PC-3 (cell line): ENCODE data around the gene TEFM. TPM values are rescaled to one million over a fixed set of nuclear protein-coding genes. Genes with fewer than 3 reads are reported as not detected.

Experiments
- ATAC-seq: fragments of 200-7000 bp; cut with Tn5 transposase; 2 replicates; pipeline ENCODE4 v1.9.1; 2020; ENCODE audit warnings: mild to moderate bottlenecking, moderate library complexity
- BruUV-seq: library from RNA; stranded (reverse); fragments of 400-500 nt; replicated peaks from 2 replicates; lab custom pipeline; 2021; lab: Mats Ljungman, UMichigan
- CTCF ChIA-PET: fragments of 300-600 bp; sonication (Branson Sonifier 250); formaldehyde crosslinking; loops from one replicate; lab custom pipeline; 2022; ENCODE audit warnings: antibody characterized with exemption; lab: Charles Lee
- POLR2A ChIA-PET: fragments of 300-600 bp; sonication (Branson Sonifier 250); formaldehyde crosslinking; loops from one replicate; lab custom pipeline; 2022; ENCODE audit warnings: antibody characterized with exemption; ENCODE audit not compliant: unreplicated experiment; lab: Charles Lee
- DNase-seq: peaks from one replicate; pipeline ENCODE4 v3.0.0-alpha.2; 2015
- H2AFZ ChIP-seq: fragments of 300-600 bp; sonication (generic); 2 replicates; pipeline ENCODE4 v1.6.0; 2016; ENCODE audit warnings: antibody characterized with exemption, low read length
- H3F3A ChIP-seq: fragments of 300-600 bp; sonication (generic); one replicate; pipeline ENCODE4 v1.6.0; 2017; ENCODE audit warnings: antibody characterized with exemption, low read length, control low read depth, mild to moderate bottlenecking; ENCODE audit not compliant: unreplicated experiment
- H3K27ac ChIP-seq: fragments of 300-600 bp; sonication (generic); 2 replicates; pipeline ENCODE4 v1.5.1; 2016; ENCODE audit warnings: mild to moderate bottlenecking, low read length
- H3K27me3 ChIP-seq: fragments of 300-600 bp; sonication (generic); 2 replicates; pipeline ENCODE4 v1.6.1; 2016; ENCODE audit warnings: low read length, mixed read lengths
- H3K36me3 ChIP-seq: fragments of 300-600 bp; sonication (generic); 2 replicates; pipeline ENCODE4 v1.6.1; 2016; ENCODE audit warnings: low read depth, mixed run types, low read length, mixed read lengths
- H3K4me1 ChIP-seq: fragments of 300-600 bp; sonication (generic); 2 replicates; pipeline ENCODE4 v1.5.1; 2016; ENCODE audit warnings: low read length; ENCODE audit not compliant: insufficient read depth
- H3K4me2 ChIP-seq: fragments of 300-600 bp; sonication (generic); 2 replicates; pipeline ENCODE4 v1.6.0; 2016; ENCODE audit warnings: low read length
- H3K4me3 ChIP-seq: fragments of 300-600 bp; sonication (generic); 2 replicates; pipeline ENCODE4 v1.5.1; 2016; ENCODE audit warnings: mild to moderate bottlenecking, low read length, mixed read lengths
- H3K79me2 ChIP-seq: fragments of 300-600 bp; sonication (generic); 2 replicates; pipeline ENCODE4 v1.6.1; 2017; ENCODE audit warnings: low read length, mixed read lengths
- H3K9ac ChIP-seq: fragments of 300-600 bp; sonication (generic); 2 replicates; pipeline ENCODE4 v1.6.0; 2016; ENCODE audit warnings: mild to moderate bottlenecking, low read length
- H3K9me2 ChIP-seq: fragments of 300-600 bp; sonication (generic); replicated peaks from 2 replicates; pipeline ENCODE4 v1.6.1; 2016; ENCODE audit warnings: mixed run types, low read length, mixed read lengths
- H3K9me3 ChIP-seq: fragments of 300-600 bp; sonication (generic); 2 replicates; pipeline ENCODE4 v1.6.1; 2016; ENCODE audit warnings: low read length, mixed read lengths
- H4K20me1 ChIP-seq: fragments of 300-600 bp; sonication (generic); 2 replicates; pipeline ENCODE4 v1.6.1; 2016; ENCODE audit warnings: low read length, mixed read lengths
- EZH2 ChIP-seq: fragments of 300-600 bp; sonication (generic); IDR thresholded peaks from one replicate; pipeline ENCODE4 v1.6.1; 2017; ENCODE audit warnings: antibody characterized with exemption, mild to moderate bottlenecking, low read length; ENCODE audit not compliant: unreplicated experiment
- EZH2phosphoT487 ChIP-seq: fragments of 300-600 bp; sonication (generic); IDR thresholded peaks from 2 replicates; pipeline ENCODE4 v1.6.1; 2018; ENCODE audit warnings: mild to moderate bottlenecking, antibody characterized with exemption, low read length, borderline replicate concordance
- intact Hi-C: fragments of 100-400 bp; cut with micrococcal nuclease; formaldehyde crosslinking; loops from 2 replicates; pipeline ENCODE4 v1.9.0; 2023
- total RNA-seq: library from RNA; depleted of rRNA; stranded (reverse); fragments of >200 nt; gene quantifications from 2 replicates; pipeline ENCODE4 v1.2.3, GENCODE V29; 2014
- TF ChIP-seq, protein P1 (sequence below): fragments of 300-600 bp; sonication (generic); conservative IDR thresholded peaks from 2 replicates; pipeline ENCODE4 v1.5.1; 2017; ENCODE audit warnings: antibody characterized with exemption, low read depth, mild to moderate bottlenecking, low read length

Gene TEFM
- total RNA-seq, 1 experiment from 2014 or later = 11.3 TPM

DNA sequence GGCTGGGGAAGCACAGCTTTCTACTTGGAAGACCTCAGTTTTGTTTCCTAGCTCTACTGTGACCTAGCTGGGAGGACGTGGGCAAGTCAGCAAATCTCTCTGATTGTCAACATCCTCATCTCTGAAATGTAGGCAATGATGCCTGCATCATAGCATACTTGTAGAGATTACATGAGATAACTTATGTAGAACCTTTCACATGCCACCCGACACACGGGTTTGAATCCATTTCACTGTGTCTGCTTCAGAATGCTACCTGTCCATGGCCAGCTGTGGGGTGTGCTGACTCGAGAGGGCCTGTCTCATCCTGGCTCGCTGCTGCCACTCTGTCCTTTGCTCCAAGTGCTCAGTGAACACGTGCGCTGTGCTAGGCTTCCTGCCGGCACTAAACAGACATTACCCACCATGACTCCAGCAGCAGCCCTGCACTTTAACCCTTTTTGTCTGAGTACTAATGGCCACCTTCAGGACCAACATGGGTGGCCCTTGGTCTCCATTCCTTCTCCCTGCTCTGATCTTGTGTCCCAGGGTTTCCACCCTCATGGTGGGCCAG is 23.1 kb upstream of the TEFM start:
- Histone ChIP-seq H3K27me3 (no peaks in the 10 kb centered on the region), H3K9ac (no peak overlapping the region), H3F3A (no peaks in the 10 kb centered on the region), H3K27ac (no peak overlapping the region), H4K20me1 (no peaks in the 10 kb centered on the region), H3K9me2 (no peaks in the 10 kb centered on the region), H3K79me2 (no peaks in the 10 kb centered on the region), H3K4me2 (no peak overlapping the region), H3K9me3 (no peaks in the 10 kb centered on the region), H3K36me3 (no peaks in the 10 kb centered on the region), H3K4me1 (no peaks in the 10 kb centered on the region), H2AFZ (no peak overlapping the region), H3K4me3 (no peak overlapping the region)
- ATAC-seq = no peak
- intact Hi-C loops = no loop called here
- no TSS peak for BruUV-seq
- ChIA-PET POLR2A (no interaction called here), CTCF (no interaction called here)
- DNase-seq = no peak
- TF ChIP-seq EZH2 (no peak), EZH2phosphoT487 (no peak)
- TF ChIP-seq, protein P1, sequence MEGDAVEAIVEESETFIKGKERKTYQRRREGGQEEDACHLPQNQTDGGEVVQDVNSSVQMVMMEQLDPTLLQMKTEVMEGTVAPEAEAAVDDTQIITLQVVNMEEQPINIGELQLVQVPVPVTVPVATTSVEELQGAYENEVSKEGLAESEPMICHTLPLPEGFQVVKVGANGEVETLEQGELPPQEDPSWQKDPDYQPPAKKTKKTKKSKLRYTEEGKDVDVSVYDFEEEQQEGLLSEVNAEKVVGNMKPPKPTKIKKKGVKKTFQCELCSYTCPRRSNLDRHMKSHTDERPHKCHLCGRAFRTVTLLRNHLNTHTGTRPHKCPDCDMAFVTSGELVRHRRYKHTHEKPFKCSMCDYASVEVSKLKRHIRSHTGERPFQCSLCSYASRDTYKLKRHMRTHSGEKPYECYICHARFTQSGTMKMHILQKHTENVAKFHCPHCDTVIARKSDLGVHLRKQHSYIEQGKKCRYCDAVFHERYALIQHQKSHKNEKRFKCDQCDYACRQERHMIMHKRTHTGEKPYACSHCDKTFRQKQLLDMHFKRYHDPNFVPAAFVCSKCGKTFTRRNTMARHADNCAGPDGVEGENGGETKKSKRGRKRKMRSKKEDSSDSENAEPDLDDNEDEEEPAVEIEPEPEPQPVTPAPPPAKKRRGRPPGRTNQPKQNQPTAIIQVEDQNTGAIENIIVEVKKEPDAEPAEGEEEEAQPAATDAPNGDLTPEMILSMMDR = no peak

DNA sequence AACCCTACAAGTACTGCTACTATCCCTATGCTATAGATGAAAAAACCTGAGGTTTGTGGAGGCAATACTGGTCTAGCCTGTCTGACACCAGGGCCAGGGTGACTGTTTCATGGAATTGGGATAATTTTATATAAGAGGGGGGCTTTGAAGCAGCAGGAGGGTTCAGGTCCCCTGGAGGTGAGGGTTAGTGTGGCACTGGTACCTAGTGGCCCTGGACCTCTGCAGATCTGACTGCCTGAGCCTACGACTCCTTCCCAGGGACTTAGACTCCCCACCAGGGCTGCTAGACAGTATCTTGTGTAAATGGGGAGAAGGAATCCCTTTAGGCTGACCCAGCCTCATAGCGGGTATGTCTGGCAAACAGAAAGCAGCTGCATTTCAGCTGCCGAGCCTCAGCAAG is 22.5 kb upstream of the TEFM start:
- Histone ChIP-seq H3K4me1 (no peaks in the 10 kb centered on the region), H4K20me1 (no peaks in the 10 kb centered on the region), H3K4me2 (no peak overlapping the region), H3K79me2 (no peaks in the 10 kb centered on the region), H3F3A (no peaks in the 10 kb centered on the region), H3K9me3 (no peaks in the 10 kb centered on the region), H3K27ac (no peak overlapping the region), H2AFZ (no peak overlapping the region), H3K9ac (no peak overlapping the region), H3K27me3 (no peaks in the 10 kb centered on the region), H3K4me3 (no peak overlapping the region), H3K36me3 (no peaks in the 10 kb centered on the region), H3K9me2 (no peaks in the 10 kb centered on the region)
- no peak for DNase-seq
- intact Hi-C loops = no loop called here
- CTCF ChIA-PET = no interaction called here
- BruUV-seq = no TSS peak
- ATAC-seq = no peak
- POLR2A ChIA-PET = no interaction called here
- TF ChIP-seq, protein P1 = no peak
- TF ChIP-seq EZH2phosphoT487 = no peak
- TF ChIP-seq EZH2 = no peak

DNA sequence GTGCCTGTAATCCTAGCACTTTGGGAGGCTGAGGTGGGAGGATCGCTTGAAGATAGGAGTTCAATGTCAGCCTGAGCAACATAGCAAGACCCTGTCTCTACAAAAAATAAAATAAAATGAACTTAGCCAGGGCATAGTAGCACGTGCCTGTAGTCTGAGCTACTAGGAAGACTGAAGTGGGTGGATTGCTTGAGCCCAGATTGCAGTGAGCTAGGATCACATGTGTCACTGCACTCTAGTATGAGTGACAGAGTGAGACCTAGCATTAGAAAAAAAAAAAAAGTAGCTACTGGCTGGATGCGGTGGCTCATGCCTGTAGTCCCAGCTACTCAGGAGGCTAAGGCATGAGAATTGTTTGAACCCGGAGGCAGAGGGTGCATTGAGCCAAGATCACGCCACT is 21.7 kb upstream of the TEFM start:
- no peak for TF ChIP-seq EZH2phosphoT487
- Histone ChIP-seq H3K4me3 (no peak overlapping the region), H3K27ac (no peak overlapping the region), H3K9me3 (no peaks in the 10 kb centered on the region), H3K4me1 (no peaks in the 10 kb centered on the region), H3K9ac (no peak overlapping the region), H3K79me2 (no peaks in the 10 kb centered on the region), H3K4me2 (no peak overlapping the region), H4K20me1 (no peaks in the 10 kb centered on the region), H3K9me2 (no peaks in the 10 kb centered on the region), H3F3A (no peaks in the 10 kb centered on the region), H3K27me3 (no peaks in the 10 kb centered on the region), H3K36me3 (no peaks in the 10 kb centered on the region), H2AFZ (no peak overlapping the region)
- ATAC-seq (no peak), DNase-seq (no peak)
- ChIA-PET POLR2A (no interaction called here), CTCF (no interaction called here)
- no TSS peak for BruUV-seq
- intact Hi-C loops = no loop called here
